GM12875 (cell line): ENCODE data around the gene GPR68.
A peak's percentile ranks its signal among the peaks of the same experiment; 100 is the strongest.

ENCODE experiments used
- H3K4me3 ChIP-seq: one replicate; pipeline ENCODE4 v1.5.1; 2011; ENCODE audit warnings: low read depth, low read length, control low read depth
- TF ChIP-seq, protein P1 (sequence below): IDR thresholded peaks from 2 replicates; pipeline ENCODE4 v1.5.1; 2011; ENCODE audit warnings: low read depth, mild to moderate bottlenecking, control low read depth, inconsistent platforms, low read length, moderate library complexity, borderline replicate concordance; ENCODE audit not compliant: insufficient read depth

The GPR68 gene

GRCh38 chr14:91258011-91258618 is 13.6 kb upstream of the GPR68 start:
- no peak overlapping the region for H3K4me3 ChIP-seq
- TF ChIP-seq, protein P1, sequence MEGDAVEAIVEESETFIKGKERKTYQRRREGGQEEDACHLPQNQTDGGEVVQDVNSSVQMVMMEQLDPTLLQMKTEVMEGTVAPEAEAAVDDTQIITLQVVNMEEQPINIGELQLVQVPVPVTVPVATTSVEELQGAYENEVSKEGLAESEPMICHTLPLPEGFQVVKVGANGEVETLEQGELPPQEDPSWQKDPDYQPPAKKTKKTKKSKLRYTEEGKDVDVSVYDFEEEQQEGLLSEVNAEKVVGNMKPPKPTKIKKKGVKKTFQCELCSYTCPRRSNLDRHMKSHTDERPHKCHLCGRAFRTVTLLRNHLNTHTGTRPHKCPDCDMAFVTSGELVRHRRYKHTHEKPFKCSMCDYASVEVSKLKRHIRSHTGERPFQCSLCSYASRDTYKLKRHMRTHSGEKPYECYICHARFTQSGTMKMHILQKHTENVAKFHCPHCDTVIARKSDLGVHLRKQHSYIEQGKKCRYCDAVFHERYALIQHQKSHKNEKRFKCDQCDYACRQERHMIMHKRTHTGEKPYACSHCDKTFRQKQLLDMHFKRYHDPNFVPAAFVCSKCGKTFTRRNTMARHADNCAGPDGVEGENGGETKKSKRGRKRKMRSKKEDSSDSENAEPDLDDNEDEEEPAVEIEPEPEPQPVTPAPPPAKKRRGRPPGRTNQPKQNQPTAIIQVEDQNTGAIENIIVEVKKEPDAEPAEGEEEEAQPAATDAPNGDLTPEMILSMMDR: no peak

- no peak overlapping the region for H3K4me3 ChIP-seq
- TF ChIP-seq, protein P1: no peak
Measured at GRCh38 chr14:91257328-91258010, 13.0 kb upstream of the GPR68 start.

DNA sequence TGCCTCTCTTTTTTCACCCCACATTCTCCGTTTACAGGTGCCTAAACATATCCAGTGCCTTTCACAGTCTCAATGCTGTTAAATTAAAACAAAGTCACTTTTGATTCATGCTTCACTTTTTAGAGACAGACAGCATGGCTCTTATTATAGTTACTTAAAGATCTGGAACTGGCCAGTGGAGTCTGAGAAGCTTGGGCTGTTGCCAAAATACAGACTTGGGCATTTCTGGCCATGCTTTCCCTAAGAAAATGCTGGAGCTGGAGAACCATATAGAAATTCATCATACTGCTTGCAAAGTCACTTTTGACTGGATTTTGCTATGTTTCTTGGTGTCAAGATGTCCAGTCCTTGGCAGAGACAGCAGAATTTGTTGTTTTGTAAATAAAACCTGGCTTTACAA is 12.2 kb upstream of the GPR68 start:
- H3K4me3 ChIP-seq: no peak overlapping the region
- TF ChIP-seq, protein P1: no peak

GRCh38 chr14:91255026-91255695 is 10.7 kb upstream of the GPR68 start:
- no peak overlapping the region for H3K4me3 ChIP-seq
- TF ChIP-seq, protein P1: no peak

GRCh38 chr14:91254461-91254860 is 10.0 kb upstream of the GPR68 start:
- TF ChIP-seq, protein P1: no peak
- H3K4me3 ChIP-seq: no peak overlapping the region

DNA sequence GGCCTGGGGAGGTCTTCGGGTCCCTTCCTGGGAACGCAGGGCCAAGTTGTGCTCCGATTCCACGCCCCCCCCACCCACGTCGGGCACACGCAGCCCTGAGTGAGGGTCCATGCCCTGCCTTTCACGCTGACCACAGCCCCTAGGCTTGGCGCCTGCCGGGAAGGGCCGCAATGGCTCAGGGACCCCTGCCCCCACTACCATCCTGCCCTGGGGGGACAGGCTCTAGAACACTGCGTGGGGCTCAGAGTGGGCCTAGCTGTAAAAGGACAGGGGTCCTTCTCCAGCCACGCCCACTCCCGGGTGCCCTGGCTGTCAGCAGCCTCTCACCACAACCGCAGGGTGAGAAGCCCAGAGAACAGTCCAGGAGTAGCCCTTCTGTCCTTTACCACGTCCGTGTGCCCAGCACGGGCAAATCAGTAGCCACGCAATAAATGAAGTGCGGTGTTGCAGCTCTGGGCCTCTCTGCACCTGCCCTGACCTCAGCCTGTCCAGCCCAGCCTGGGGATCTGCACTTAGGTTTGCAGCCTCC is 9.4 kb upstream of the GPR68 start:
- TF ChIP-seq, protein P1: no peak
- peak overlapping the region; percentile 54 for H3K4me3 ChIP-seq
